Ammon's horn (tissue), 1 donor: ENCODE data around the gene AASDHPPT.

ENCODE experiments used
- DNase-seq: peaks from one replicate; pipeline ENCODE4 v3.0.0-alpha.2; 2016; ENCODE audit warnings: low spot score

AASDHPPT gene

GRCh38 chr11:106086135-106086534 lies 8.7 kb downstream of the AASDHPPT start:
- DNase-seq, result no peak

- no peak for DNase-seq
These were observed 9.4 kb downstream of the AASDHPPT start for GRCh38 chr11:106086850-106087249.

- DNase-seq, result peak; percentile 78
These were observed 10.5 kb downstream of the AASDHPPT start for GRCh38 chr11:106087815-106088435.

- DNase-seq, result no peak
These were observed 11.4 kb downstream of the AASDHPPT start for GRCh38 chr11:106088896-106089295.

- DNase-seq, result no peak
These were observed 14.1 kb downstream of the AASDHPPT start for GRCh38 chr11:106091480-106092123.

- DNase-seq, result no peak
These were observed 15.0 kb downstream of the AASDHPPT start for GRCh38 chr11:106092446-106092845.

GRCh38 chr11:106098893-106099553 lies 21.6 kb downstream of the AASDHPPT start:
- DNase-seq, result no peak

GRCh38 chr11:106101370-106101769 lies 23.9 kb downstream of the AASDHPPT start:
- DNase-seq, result no peak

GRCh38 chr11:106101819-106102218 lies 24.4 kb downstream of the AASDHPPT start:
- no peak for DNase-seq

- no peak for DNase-seq
These were observed 28.5 kb downstream of the AASDHPPT start for GRCh38 chr11:106105986-106106385.

- DNase-seq, result no peak
These were observed 44.3 kb downstream of the AASDHPPT start for GRCh38 chr11:106121570-106122320.

- DNase-seq, result no peak
These were observed 50.1 kb downstream of the AASDHPPT start for GRCh38 chr11:106127604-106128003.

- DNase-seq, result no peak
These were observed 51.3 kb downstream of the AASDHPPT start for GRCh38 chr11:106128740-106129139.

- DNase-seq, result no peak
These were observed 54.5 kb downstream of the AASDHPPT start for GRCh38 chr11:106131998-106132397.

GRCh38 chr11:106132582-106133354 lies 55.3 kb downstream of the AASDHPPT start:
- no peak for DNase-seq

- DNase-seq, result no peak
These were observed 56.1 kb downstream of the AASDHPPT start for GRCh38 chr11:106133529-106133928.

- no peak for DNase-seq
These were observed 59.6 kb downstream of the AASDHPPT start for GRCh38 chr11:106137061-106137460.

- DNase-seq, result no peak
These were observed 60.3 kb downstream of the AASDHPPT start for GRCh38 chr11:106137758-106138157.
